Endothelial cell of umbilical vein (primary cell): Measurements from ENCODE around the gene POFUT2. TPM values are rescaled to one million over a fixed set of nuclear protein-coding genes. Genes with fewer than 3 reads are reported as not detected.

Experiments used
- BruUV-seq: library from RNA; stranded (reverse); fragments of 400-500 nt; replicated peaks from 2 replicates; lab custom pipeline; 2021; lab: Mats Ljungman, UMichigan
- CTCF ChIA-PET: fragments of 300-600, 350-600 bp; sonication (Branson Sonifier 250); formaldehyde crosslinking; loops from one replicate; lab custom pipeline; 2021; ENCODE audit warnings: antibody characterized with exemption, inconsistent platforms; lab: Charles Lee
- POLR2A ChIA-PET: fragments of 300-600, 350-600 bp; sonication (Branson Sonifier 250); formaldehyde crosslinking; loops from one replicate; lab custom pipeline; 2021; ENCODE audit warnings: antibody characterized with exemption, inconsistent platforms; lab: Charles Lee
- DNase-seq: peaks from one replicate; pipeline ENCODE4 v3.0.0-alpha.2; 2011; ENCODE audit warnings: low read depth, low spot score
- FAIRE-seq: peaks from 2 replicates; lab custom pipeline; 2011; peaks lifted over from hg19 to GRCh38; lab: Jason Lieb, UNC
- H2AFZ ChIP-seq: 2 replicates; pipeline ENCODE4 v1.6.0; 2012; ENCODE audit warnings: low read depth, low read length, control low read depth, inconsistent platforms
- H3K27ac ChIP-seq: 2 replicates; pipeline ENCODE4 v1.5.1; 2011; ENCODE audit warnings: low read depth, mild to moderate bottlenecking, control low read depth, low read length, moderate library complexity; ENCODE audit not compliant: insufficient read depth
- H3K27me3 ChIP-seq, 2 experiments: 2 replicates each; pipeline versions ENCODE4 v1.6.0 to v1.6.1; 2011; ENCODE audit warnings: low read length in 2 of 2, mixed read lengths in 1 of 2; ENCODE audit not compliant: control insufficient read depth in 2 of 2, insufficient read depth in 2 of 2
- H3K36me3 ChIP-seq, 2 experiments: 2 replicates in 1 of 2; 3 replicates in 1 of 2; pipeline ENCODE4 v1.5.1; 2011; ENCODE audit warnings: low read length in 2 of 2, mild to moderate bottlenecking in 1 of 2, moderate library complexity in 1 of 2; ENCODE audit not compliant: control insufficient read depth in 2 of 2, insufficient read depth in 2 of 2; ENCODE audit errors: extremely low read depth in 1 of 2
- H3K4me1 ChIP-seq: 3 replicates; pipeline ENCODE4 v1.5.1; 2011; ENCODE audit warnings: mild to moderate bottlenecking, low read length; ENCODE audit not compliant: control insufficient read depth, insufficient read depth; ENCODE audit errors: extremely low read depth
- H3K4me2 ChIP-seq: 2 replicates; pipeline ENCODE4 v1.6.1; 2011; ENCODE audit warnings: low read length, control low read depth, mixed read lengths; ENCODE audit not compliant: insufficient read depth
- H3K4me3 ChIP-seq, 3 experiments: fragments of 200-600 bp in 1 of 3; sonication (generic), shearing (Covaris generic) in 1 of 3; replicated peaks in 1 of 3; 2 replicates each; pipeline ENCODE4 v1.5.1; 2011 to 2016; ENCODE audit warnings: control low read depth in 3 of 3, low read length in 3 of 3, mild to moderate bottlenecking in 2 of 3, inconsistent platforms in 1 of 3, low read depth in 1 of 3, moderate library complexity in 1 of 3; ENCODE audit not compliant: insufficient read depth in 1 of 3
- H3K79me2 ChIP-seq: 2 replicates; pipeline ENCODE4 v1.6.0; 2012; ENCODE audit warnings: low read length, inconsistent platforms; ENCODE audit not compliant: control insufficient read depth, insufficient read depth
- H3K9ac ChIP-seq: replicated peaks from 2 replicates; pipeline ENCODE3; 2011; ENCODE audit warnings: low read length, control low read depth; ENCODE audit not compliant: insufficient read depth; ENCODE audit errors: extremely low read depth
- H3K9me1 ChIP-seq: replicated peaks from 3 replicates; pipeline ENCODE4 v1.6.0; 2011; ENCODE audit warnings: mild to moderate bottlenecking, low read length; ENCODE audit not compliant: control insufficient read depth, insufficient read depth; ENCODE audit errors: extremely low read depth
- H3K9me3 ChIP-seq: replicated peaks from 2 replicates; pipeline ENCODE4 v1.5.1; 2012; ENCODE audit warnings: low read length, inconsistent platforms; ENCODE audit not compliant: control insufficient read depth, insufficient read depth
- H4K20me1 ChIP-seq: replicated peaks from 2 replicates; pipeline ENCODE3; 2011; ENCODE audit warnings: mild to moderate bottlenecking, low read length; ENCODE audit not compliant: control insufficient read depth, insufficient read depth; ENCODE audit errors: extremely low read depth
- EZH2 ChIP-seq: IDR thresholded peaks from 2 replicates; pipeline ENCODE4 v1.6.1; 2012; ENCODE audit warnings: borderline replicate concordance, low read depth, mild to moderate bottlenecking, moderate library complexity, low read length, inconsistent platforms; ENCODE audit not compliant: severe bottlenecking
- FOS ChIP-seq: IDR thresholded peaks from 2 replicates; pipeline ENCODE4 v1.6.1; 2011; ENCODE audit warnings: mild to moderate bottlenecking, low read length, moderate library complexity, borderline replicate concordance; ENCODE audit not compliant: insufficient read depth
- GATA2 ChIP-seq: IDR thresholded peaks from 2 replicates; pipeline ENCODE4 v1.7.0; 2011; ENCODE audit warnings: low read depth, mild to moderate bottlenecking, moderate library complexity, mixed read lengths, low read length; ENCODE audit not compliant: insufficient read length, insufficient read depth
- JUN ChIP-seq: IDR thresholded peaks from 2 replicates; pipeline ENCODE4 v1.6.1; 2011; ENCODE audit warnings: borderline replicate concordance, low read depth; ENCODE audit not compliant: insufficient read length, insufficient read depth
- MYC ChIP-seq: IDR thresholded peaks from one replicate; pipeline ENCODE4 v1.6.1; 2011; ENCODE audit warnings: mild to moderate bottlenecking, low read depth, low read length
- POLR2A ChIP-seq: IDR thresholded peaks from 2 replicates; pipeline ENCODE4 v1.6.1; 2012; ENCODE audit warnings: low read depth, mild to moderate bottlenecking, control low read depth, low read length
- POLR2AphosphoS5 ChIP-seq: IDR thresholded peaks from 2 replicates; pipeline ENCODE4 v1.6.1; 2012; ENCODE audit warnings: low read depth, mild to moderate bottlenecking, control low read depth, low read length, moderate library complexity; ENCODE audit not compliant: insufficient read depth
- dilution Hi-C: fragments of 300-500 bp; cut with MboI; formaldehyde crosslinking; loops from one replicate; pipeline ENCODE4 v1.15.0; 2019; ENCODE audit warnings: low sequenced_read_pairs; ENCODE audit not compliant: extremely low pct_ligation_motif_present
- intact Hi-C: fragments of 100-400 bp; cut with micrococcal nuclease; formaldehyde crosslinking; loops from one replicate; pipeline ENCODE4 v1.10.0; 2022
- polyA plus RNA-seq, 4 experiments: library from polyadenylated mRNA; depleted of rRNA in 3 of 4; stranded (reverse) in 3 of 4; unstranded in 1 of 4; fragments of >200 nt; gene quantifications; 2 replicates each; pipeline versions ENCODE4 v1.2.1 to v1.2.3, GENCODE V29; 2011 to 2012; ENCODE audit warnings: missing spikeins in 1 of 4
- total RNA-seq: library from RNA; stranded (reverse); gene quantifications from 2 replicates; pipeline ENCODE4 v1.2.3, GENCODE V29; 2021
- TF ChIP-seq, protein P1 (sequence below), 2 donors: IDR thresholded peaks; 1 replicate in 1 of 2; 2 replicates in 1 of 2; pipeline ENCODE4 v1.5.1; 2011; ENCODE audit warnings: low read length in 2 of 2, mild to moderate bottlenecking in 2 of 2, moderate library complexity in 2 of 2, control low read depth in 1 of 2, inconsistent platforms in 1 of 2, low read depth in 1 of 2; ENCODE audit not compliant: insufficient read depth in 1 of 2; ENCODE audit errors: extremely low read depth in 1 of 2
- TF ChIP-seq, protein P2 (sequence below): IDR thresholded peaks from 2 replicates; pipeline ENCODE4 v1.6.1; 2011; ENCODE audit not compliant: insufficient read depth, insufficient read length

POFUT2 gene
- total and polyA plus RNA-seq, 2 donors (not counting 3 experiments of a cell fraction or from before 2014, with no cell fraction given), result 30.7 to 47.5 TPM

DNA sequence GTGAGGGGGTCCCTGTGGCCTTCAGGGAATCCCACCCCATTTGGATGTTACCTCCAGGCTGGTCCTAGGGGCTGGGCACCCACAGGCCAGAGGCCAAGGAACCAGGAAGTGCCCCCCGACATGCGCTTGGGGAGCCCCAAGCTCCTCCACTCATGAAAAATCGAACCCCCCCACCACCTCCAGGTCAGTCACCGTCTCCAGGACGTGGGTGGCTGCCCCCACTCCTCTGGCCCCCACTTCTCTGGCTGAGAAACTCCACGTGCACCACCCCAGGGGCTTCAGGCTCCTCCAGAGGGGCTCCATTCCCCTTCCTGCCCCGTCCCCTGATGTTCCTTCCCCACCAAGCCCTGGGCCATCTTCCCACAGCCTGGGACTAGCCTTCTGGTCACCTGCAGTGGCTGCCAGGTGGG is 30.5 kb upstream of the POFUT2 start:
- no peak overlapping the region for H3K4me3 ChIP-seq
- intact Hi-C loops, result no loop called here
- H3K27ac ChIP-seq, result peak overlapping the region; percentile 90
- H3K79me2 ChIP-seq, result no peaks in the 10 kb centered on the region
- H3K9ac ChIP-seq, result peak overlapping the region; percentile 71
- dilution Hi-C loops, result no loop called here
- H2AFZ ChIP-seq, result no peak overlapping the region
- H3K9me3 ChIP-seq, result no peaks in the 10 kb centered on the region
- CTCF ChIA-PET, result interaction anchor here (1.0 to 1.9 kb wide), 4 partner anchors 9 to 178 kb away, joined by 3 to 27 read pairs (median 4); no protein-coding TSS in a partner anchor
- POLR2A ChIA-PET, result interaction anchor here (0.9 to 1.2 kb wide), 2 partner anchors 48 to 99 kb away, joined by 3 read pairs; no protein-coding TSS in a partner anchor
- no peaks in the 10 kb centered on the region for H3K27me3 ChIP-seq
- FAIRE-seq (no peak), DNase-seq (no peak)
- no peak overlapping the region for H3K4me2 ChIP-seq
- no peaks in the 10 kb centered on the region for H4K20me1 ChIP-seq
- TF ChIP-seq MYC (no peak), POLR2A (no peak), JUN (no peak), GATA2 (no peak), EZH2 (no peak), FOS (no peak), POLR2AphosphoS5 (no peak)
- TF ChIP-seq, protein P1, sequence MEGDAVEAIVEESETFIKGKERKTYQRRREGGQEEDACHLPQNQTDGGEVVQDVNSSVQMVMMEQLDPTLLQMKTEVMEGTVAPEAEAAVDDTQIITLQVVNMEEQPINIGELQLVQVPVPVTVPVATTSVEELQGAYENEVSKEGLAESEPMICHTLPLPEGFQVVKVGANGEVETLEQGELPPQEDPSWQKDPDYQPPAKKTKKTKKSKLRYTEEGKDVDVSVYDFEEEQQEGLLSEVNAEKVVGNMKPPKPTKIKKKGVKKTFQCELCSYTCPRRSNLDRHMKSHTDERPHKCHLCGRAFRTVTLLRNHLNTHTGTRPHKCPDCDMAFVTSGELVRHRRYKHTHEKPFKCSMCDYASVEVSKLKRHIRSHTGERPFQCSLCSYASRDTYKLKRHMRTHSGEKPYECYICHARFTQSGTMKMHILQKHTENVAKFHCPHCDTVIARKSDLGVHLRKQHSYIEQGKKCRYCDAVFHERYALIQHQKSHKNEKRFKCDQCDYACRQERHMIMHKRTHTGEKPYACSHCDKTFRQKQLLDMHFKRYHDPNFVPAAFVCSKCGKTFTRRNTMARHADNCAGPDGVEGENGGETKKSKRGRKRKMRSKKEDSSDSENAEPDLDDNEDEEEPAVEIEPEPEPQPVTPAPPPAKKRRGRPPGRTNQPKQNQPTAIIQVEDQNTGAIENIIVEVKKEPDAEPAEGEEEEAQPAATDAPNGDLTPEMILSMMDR (IDR thresholded peaks at IDR 0.05; ENCODE audit: extremely low read depth in 1 of 2, insufficient read depth in 1 of 2, low read depth in 1 of 2, low read length in 2 of 2), result no peak
- TF ChIP-seq, protein P2, sequence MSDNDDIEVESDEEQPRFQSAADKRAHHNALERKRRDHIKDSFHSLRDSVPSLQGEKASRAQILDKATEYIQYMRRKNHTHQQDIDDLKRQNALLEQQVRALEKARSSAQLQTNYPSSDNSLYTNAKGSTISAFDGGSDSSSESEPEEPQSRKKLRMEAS, result no peak
- peaks cover 39% of the 10 kb centered on the region for H3K4me1 ChIP-seq
- no peaks in the 10 kb centered on the region for H3K36me3 ChIP-seq
- BruUV-seq, result no TSS peak
- H3K9me1 ChIP-seq, result no peaks in the 10 kb centered on the region
